Measurements from ENCODE around the gene DIAPH2.
A peak's percentile ranks its signal among the peaks of the same experiment; 100 is the strongest.
"Not testable (repeated sequence)": the region's sequence is repeated elsewhere in the genome, so short reads cannot be mapped to it uniquely, and the experiment has no call there.

Gene DIAPH2

GRCh38 chrX:96719161-96719875 lies 34.7 kb downstream of the DIAPH2 start:
- no peak for DNase-seq

- DNase-seq, result peak; percentile 5
Observed at GRCh38 chrX:96721354-96721753, 36.7 kb downstream of the DIAPH2 start.

- DNase-seq, result no peak
Observed at GRCh38 chrX:96722781-96723180, 38.1 kb downstream of the DIAPH2 start.

- no peak for DNase-seq
Observed at GRCh38 chrX:96729053-96729452, 44.4 kb downstream of the DIAPH2 start.

- no peak for DNase-seq
Observed at GRCh38 chrX:96729868-96730643, 45.4 kb downstream of the DIAPH2 start.

GRCh38 chrX:96731000-96731399 lies 46.4 kb downstream of the DIAPH2 start:
- not testable (repeated sequence) for DNase-seq

GRCh38 chrX:96743367-96744073 lies 58.9 kb downstream of the DIAPH2 start:
- DNase-seq, result no peak

- no peak for DNase-seq
Observed at GRCh38 chrX:96752781-96753180, 68.1 kb downstream of the DIAPH2 start.

- DNase-seq, result no peak
Observed at GRCh38 chrX:96753230-96753629, 68.6 kb downstream of the DIAPH2 start.

GRCh38 chrX:96756491-96756890 lies 71.8 kb downstream of the DIAPH2 start:
- no peak for DNase-seq

GRCh38 chrX:96761566-96761965 lies 76.9 kb downstream of the DIAPH2 start:
- DNase-seq, result no peak

GRCh38 chrX:96763608-96764007 lies 79.0 kb downstream of the DIAPH2 start:
- DNase-seq, result no peak

GRCh38 chrX:96764864-96765263 lies 80.2 kb downstream of the DIAPH2 start:
- no peak for DNase-seq

GRCh38 chrX:96770315-96770714 lies 85.7 kb downstream of the DIAPH2 start:
- DNase-seq, result no peak

GRCh38 chrX:96771486-96771885 lies 86.8 kb downstream of the DIAPH2 start:
- DNase-seq, result no peak

- DNase-seq, result no peak
Observed at GRCh38 chrX:96774116-96774515, 89.5 kb downstream of the DIAPH2 start.

- no peak for DNase-seq
Observed at GRCh38 chrX:96776966-96777365, 92.3 kb downstream of the DIAPH2 start.

- no peak for DNase-seq
Observed at GRCh38 chrX:96791559-96791958, 106.9 kb downstream of the DIAPH2 start.

GRCh38 chrX:96792047-96792446 lies 107.4 kb downstream of the DIAPH2 start:
- DNase-seq, result no peak

GRCh38 chrX:96798982-96799381 lies 114.3 kb downstream of the DIAPH2 start:
- DNase-seq, result no peak

- DNase-seq, result no peak
Observed at GRCh38 chrX:96807318-96807717, 122.7 kb downstream of the DIAPH2 start.

GRCh38 chrX:96820935-96821334 lies 136.3 kb downstream of the DIAPH2 start:
- no peak for DNase-seq

- no peak for DNase-seq
Observed at GRCh38 chrX:96824166-96824565, 139.5 kb downstream of the DIAPH2 start.

- no peak for DNase-seq
Observed at GRCh38 chrX:96833333-96833732, 148.7 kb downstream of the DIAPH2 start.
